Measurements from ENCODE around the gene PLSCR5.

The PLSCR5 gene

GRCh38 chr3:146605106-146605505 lies at the start of gene PLSCR5:
Gene PLSCR5, minus strand, starts transcription at chr3:146605346. Its CDS starts 134 bp downstream, at chr3:146605212.
- DNase-seq, result no peak

GRCh38 chr3:146653978-146654377 lies 48.8 kb upstream of the PLSCR5 start:
- DNase-seq, result no peak

GRCh38 chr3:146650691-146651442 lies 45.7 kb upstream of the PLSCR5 start:
- DNase-seq, result no peak

GRCh38 chr3:146646261-146646660 lies 41.1 kb upstream of the PLSCR5 start:
- no peak for DNase-seq

- peak; percentile 73 for DNase-seq
Observed at GRCh38 chr3:146640955-146641867, 36.1 kb upstream of the PLSCR5 start.

GRCh38 chr3:146640361-146640760 lies 35.2 kb upstream of the PLSCR5 start:
- DNase-seq, result no peak

GRCh38 chr3:146638718-146639117 lies 33.6 kb upstream of the PLSCR5 start:
- no peak for DNase-seq

- no peak for DNase-seq
Observed at GRCh38 chr3:146637871-146638270, 32.7 kb upstream of the PLSCR5 start.

GRCh38 chr3:146636881-146637280 lies 31.7 kb upstream of the PLSCR5 start:
- no peak for DNase-seq

GRCh38 chr3:146634346-146634745 lies 29.2 kb upstream of the PLSCR5 start:
- no peak for DNase-seq

GRCh38 chr3:146628671-146629070 lies 23.5 kb upstream of the PLSCR5 start:
- DNase-seq, result no peak

- DNase-seq, result no peak
Observed at GRCh38 chr3:146626403-146627122, 21.4 kb upstream of the PLSCR5 start.

GRCh38 chr3:146625186-146625775 lies 20.1 kb upstream of the PLSCR5 start:
- DNase-seq, result no peak

GRCh38 chr3:146621723-146622122 lies 16.6 kb upstream of the PLSCR5 start:
- DNase-seq, result no peak

GRCh38 chr3:146612015-146612414 lies 6.9 kb upstream of the PLSCR5 start:
- no peak for DNase-seq

GRCh38 chr3:146611096-146611495 lies 6.0 kb upstream of the PLSCR5 start:
- DNase-seq, result no peak

GRCh38 chr3:146598535-146598934 lies 6.6 kb downstream of the PLSCR5 start:
- DNase-seq, result no peak

GRCh38 chr3:146594843-146595482 lies 10.2 kb downstream of the PLSCR5 start:
- DNase-seq, result peak; percentile 36

- DNase-seq, result no peak
Observed at GRCh38 chr3:146593776-146594175, 11.4 kb downstream of the PLSCR5 start.

GRCh38 chr3:146590521-146590920 lies 14.6 kb downstream of the PLSCR5 start:
- DNase-seq, result no peak

GRCh38 chr3:146589899-146590508 lies 15.1 kb downstream of the PLSCR5 start:
- peak; percentile 53 for DNase-seq

- DNase-seq, result no peak
Observed at GRCh38 chr3:146585156-146585555, 20.0 kb downstream of the PLSCR5 start.
